DOHH2 (cell line): ENCODE data around the gene PPP4R2.

Experiments used
- CTCF ChIP-seq: fragments of 200-600 bp; sonication (generic); IDR thresholded peaks from one replicate; pipeline ENCODE4 v1.5.1; 2014; ENCODE audit warnings: antibody characterized with exemption, mild to moderate bottlenecking, low read depth, low read length; ENCODE audit not compliant: poor library complexity, severe bottlenecking
- EZH2phosphoT487 ChIP-seq: fragments of 200-600 bp; sonication (generic); IDR thresholded peaks from 2 replicates; pipeline ENCODE4 v1.6.1; 2017; ENCODE audit warnings: borderline replicate concordance, mild to moderate bottlenecking, antibody characterized with exemption, low read length, moderate library complexity, mixed read lengths

GRCh38 chr3:72960812-72961518 is 35.6 kb upstream of the PPP4R2 start:
- TF ChIP-seq CTCF (no peak), EZH2phosphoT487 (no peak)
